Measurements from ENCODE around the gene MEGF9. TPM values are rescaled to one million over a fixed set of nuclear protein-coding genes. Genes with fewer than 3 reads are reported as not detected.
A peak's percentile ranks its signal among the peaks of the same experiment; 100 is the strongest.

Gene MEGF9
- total and polyA plus RNA-seq, 2 of the 13 experiments (the other 11 are each of a cell fraction or from before 2014, with no cell fraction given) = 3.1 to 3.3 TPM

- DNase-seq (ENCODE audit: low spot score) (no peak), FAIRE-seq (peak; percentile 77), ATAC-seq (peak; percentile 90)
- no TSS peak for BruUV-seq (replicated peaks)
- CTCF ChIA-PET (ENCODE audit: low intra/inter-chr PET ratio, low total read pairs) = no interaction called here
- Histone ChIP-seq H3K4me2 (ENCODE audit: low read depth, low read length) (0 out of 2 replicates have a peak overlapping the region, but pooled peaks have one; percentile 21), H3K9me3 (ENCODE audit: low read length) (no peaks in the 10 kb centered on the region), H3K4me1 (ENCODE audit: insufficient read depth, low read length) (peaks cover 24% of the 10 kb centered on the region), H4K20me1 (ENCODE audit: insufficient read depth, low read length) (no peaks in the 10 kb centered on the region), H3K27ac (ENCODE audit: extremely low read length, insufficient read depth, low read length) (no peak overlapping the region), H3K27me3 (ENCODE audit: control insufficient read depth in 1 of 2, insufficient read depth in 2 of 2, low read length in 2 of 2) (no peaks in the 10 kb centered on the region), H3K9ac (ENCODE audit: insufficient read depth, low read depth, low read length) (no peak overlapping the region), H2AFZ (ENCODE audit: low read length) (no peak overlapping the region), H3K4me3 (replicated peaks in 1 of 3; ENCODE audit: insufficient read depth in 1 of 3, low read depth in 2 of 3, low read length in 3 of 3) (no peak overlapping the region), H3K79me2 (ENCODE audit: insufficient read depth, low read length) (no peaks in the 10 kb centered on the region), H3K36me3 (replicated peaks in 1 of 2; ENCODE audit: control insufficient read depth in 1 of 2, insufficient read depth in 2 of 2, low read length in 2 of 2) (no peaks in the 10 kb centered on the region)
- 0 out of 2 replicates have a peak, but pooled peaks have one; percentile 11 for TF ChIP-seq PAXIP1 (CRISPR knock-in tag; conservative IDR thresholded peaks at IDR 0.05)
- peak; percentile 86 for TF ChIP-seq ZNF770 (CRISPR knock-in tag; IDR thresholded peaks at IDR 0.05)
- TF ChIP-seq JUND (CRISPR knock-in tag; IDR thresholded peaks at IDR 0.05) = no peak
- 0 out of 2 replicates have a peak, but pooled peaks have one; percentile 10 for TF ChIP-seq MAFF (IDR thresholded peaks at IDR 0.05; ENCODE audit: low read depth, low read length)
- peak; percentile 47 for TF ChIP-seq TEAD3 (CRISPR knock-in tag; optimal IDR thresholded peaks at IDR 0.05; ENCODE audit: borderline replicate concordance)
- peak; percentile 71 for TF ChIP-seq ZMYM3 (CRISPR knock-in tag; IDR thresholded peaks at IDR 0.05)
- 0 out of 2 replicates have a peak, but pooled peaks have one; percentile 51 for TF ChIP-seq ZNF510 (CRISPR knock-in tag; IDR thresholded peaks at IDR 0.05; ENCODE audit: low read depth)
- 0 out of 2 replicates have a peak, but pooled peaks have one; percentile 17 for TF ChIP-seq ZMYM4 (CRISPR knock-in tag; IDR thresholded peaks at IDR 0.05)
- no peak for TF ChIP-seq ISX (CRISPR knock-in tag; conservative IDR thresholded peaks at IDR 0.05)
- TF ChIP-seq NCOR1 (IDR thresholded peaks at IDR 0.05; ENCODE audit: borderline replicate concordance, low read length) = no peak
- TF ChIP-seq MAFK (conservative IDR thresholded peaks at IDR 0.05 in 1 of 2, IDR thresholded peaks at IDR 0.05 in 1 of 2; ENCODE audit: low read length in 2 of 2) = 0 out of 4 replicates have a peak, but pooled peaks have one; percentile 4 to 24
- no peak for TF ChIP-seq ZNF556 (CRISPR knock-in tag; IDR thresholded peaks at IDR 0.05; ENCODE audit: borderline replicate concordance)
- TF ChIP-seq RFX1 (IDR thresholded peaks at IDR 0.05) = no peak
- POLR2A ChIA-PET = interaction anchor here (0.9 to 1.8 kb wide), 3 partner anchors 14 to 117 kb away, joined by 3 to 6 read pairs (median 3); partner anchors contain the start of gene CDK5RAP2
- intact Hi-C loops (cut with micrococcal nuclease; ENCODE audit: unreplicated experiment) (no loop called here), in situ Hi-C loops (cut with HindIII; ENCODE audit: extremely low pct_ligation_motif_present, low pct_unique_long_range_greater_than_20kb) (no loop called here)
- WGBS (ENCODE audit: low lambda C conversion rate) = 1% methylated on average over 3 of the region's 5 CpGs
These were observed 120.9 kb downstream of the MEGF9 start for GRCh38 chr9:120593250-120593954.
